Transverse colon (tissue), 4 donors: ENCODE data around the gene BCOR.

Source experiments
- CTCF ChIP-seq, 5 experiments: fragments of 200-600 bp in 3 of 5; fragments of 450-650 bp in 2 of 5; sonication (generic) in 3 of 5; IDR thresholded peaks; 1 replicate in 2 of 5; 2 replicates in 3 of 5; pipeline ENCODE4 v1.5.1; 2016 to 2017; ENCODE audit warnings: antibody characterized with exemption in 5 of 5, inconsistent platforms in 3 of 5, mild to moderate bottlenecking in 2 of 5, moderate library complexity in 1 of 5
- EP300 ChIP-seq: sonication (generic); formaldehyde crosslinking; IDR thresholded peaks from one replicate; pipeline ENCODE4 v1.6.1; 2017; ENCODE audit warnings: antibody characterized with exemption, low read depth
- POLR2A ChIP-seq: fragments of 450-650 bp; IDR thresholded peaks from one replicate; pipeline ENCODE4 v1.6.1; 2016; ENCODE audit warnings: antibody characterized with exemption, mild to moderate bottlenecking, moderate library complexity
- POLR2AphosphoS5 ChIP-seq, 3 donors: sonication (generic); formaldehyde crosslinking; IDR thresholded peaks; one replicate each; pipeline ENCODE4 v1.6.1; 2016; ENCODE audit warnings: antibody characterized with exemption in 3 of 3

- TF ChIP-seq CTCF (IDR thresholded peaks at IDR 0.05) = no peak
- no peak for TF ChIP-seq POLR2A
- no peak for TF ChIP-seq POLR2AphosphoS5 (IDR thresholded peaks at IDR 0.05)
- TF ChIP-seq EP300 = no peak
Measured at GRCh38 chrX:40009462-40009851, 88.3 kb downstream of the BCOR start.
